Measurements from ENCODE around the gene NSMF. TPM values are rescaled to one million over a fixed set of nuclear protein-coding genes. Genes with fewer than 3 reads are reported as not detected.

Gene NSMF
- total and polyA plus RNA-seq, 10 of the 15 experiments (the other 5 are each of a cell fraction or from before 2014, with no cell fraction given): 0.13 to 44.3 (median 13.4) TPM

GRCh38 chr9:137449081-137449844, 9.9 kb downstream of the NSMF start:
- ChIA-PET POLR2A (interaction anchor here (1.0 kb wide), 1 partner anchor 26 kb away, joined by 3 read pairs; the partner anchor contains the start of genes EXD3 and NOXA1), SMC1A (ENCODE audit: uncharacterized antibody, unreplicated experiment) (no interaction called here), RAD21 (ENCODE audit: unreplicated experiment) (no interaction called here), CTCF (interaction anchor here (0.5 to 1.1 kb wide), 2 partner anchors 150 to 195 kb away, joined by 3 to 4 read pairs; no protein-coding TSS in a partner anchor)
- no peaks in the 10 kb centered on the region for H3K79me2 ChIP-seq (ENCODE audit: control insufficient read depth, insufficient read depth, low read length)
- H3K9me3 ChIP-seq (replicated peaks; ENCODE audit: control insufficient read depth, insufficient read depth, low read length): no peaks in the 10 kb centered on the region
- H3K4me3 ChIP-seq: no peak overlapping the region
- 73% methylated on average over 36 of the region's 36 CpGs for WGBS (ENCODE audit: insufficient coverage, insufficient replicate concordance, low lambda C conversion rate, missing lambda C conversion rate)
- H3K4me1 ChIP-seq (ENCODE audit: control insufficient read depth, insufficient read depth, low read length): peaks cover 9% of the 10 kb centered on the region
- TSS peak; percentile 82 for BruUV-seq (replicated peaks)
- H3K4me2 ChIP-seq (ENCODE audit: control insufficient read depth, insufficient read depth): no peak overlapping the region
- H4K20me1 ChIP-seq (ENCODE audit: control insufficient read depth, insufficient read depth): no peaks in the 10 kb centered on the region
- DNase-seq (ENCODE audit: low read depth, low spot score): no peak
- no peaks in the 10 kb centered on the region for H3K36me3 ChIP-seq (ENCODE audit: control insufficient read depth in 2 of 2, insufficient read depth in 2 of 2, low read length in 1 of 2)
- intact Hi-C loops (cut with micrococcal nuclease; ENCODE audit: unreplicated experiment) (no loop called here), in situ Hi-C loops (cut with MboI) (loop anchor here (5.0 kb wide), 1 partner anchor 157 kb away; no protein-coding TSS in a partner anchor)
- FAIRE-seq: no peak
- no peak for ATAC-seq
- H3K27me3 ChIP-seq (replicated peaks in 1 of 2; ENCODE audit: control insufficient read depth in 2 of 2, insufficient read depth in 2 of 2, low read length in 1 of 2): no peaks in the 10 kb centered on the region
- no peak overlapping the region for H2AFZ ChIP-seq (ENCODE audit: control insufficient read depth, low read depth, low read length)
- H3K27ac ChIP-seq (ENCODE audit: control insufficient read depth, insufficient read depth): no peak overlapping the region
- H3K9ac ChIP-seq (ENCODE audit: control insufficient read depth, insufficient read depth, low read length): no peak overlapping the region
- TF ChIP-seq EZH2 (IDR thresholded peaks at IDR 0.05; ENCODE audit: borderline replicate concordance, control insufficient read depth, low read depth, low read length) (no peak), SIX5 (IDR thresholded peaks at IDR 0.05; ENCODE audit: low read depth, low read length, severe bottlenecking) (no peak), RELB (IDR thresholded peaks at IDR 0.05; ENCODE audit: low read depth) (no peak), ATF3 (IDR thresholded peaks at IDR 0.05; ENCODE audit: borderline replicate concordance, extremely low read depth, low read depth, low read length) (no peak), CBX5 (IDR thresholded peaks at IDR 0.05; ENCODE audit: low read depth) (no peak), EED (IDR thresholded peaks at IDR 0.05; ENCODE audit: low read depth) (no peak), ELK1 (IDR thresholded peaks at IDR 0.05; ENCODE audit: low read depth, low read length) (no peak), NFYB (IDR thresholded peaks at IDR 0.05; ENCODE audit: insufficient read depth, low read depth, low read length) (no peak), ATF7 (IDR thresholded peaks at IDR 0.05; ENCODE audit: low read depth) (no peak), CEBPZ (IDR thresholded peaks at IDR 0.05; ENCODE audit: low read depth, low read length) (no peak), YBX1 (IDR thresholded peaks at IDR 0.05) (no peak), LARP7 (IDR thresholded peaks at IDR 0.05) (no peak), FOXM1 (IDR thresholded peaks at IDR 0.05; ENCODE audit: low read depth, low read length) (no peak), CHD4 (IDR thresholded peaks at IDR 0.05) (no peak)
